ENCODE measurements around the gene PLCL1. TPM values are rescaled to one million over a fixed set of nuclear protein-coding genes. Genes with fewer than 3 reads are reported as not detected.
"Not testable (repeated sequence)": the region's sequence is repeated elsewhere in the genome, so short reads cannot be mapped to it uniquely, and the experiment has no call there.

The PLCL1 gene
- total and polyA plus RNA-seq, 5 experiments from 2014 or later: 3.0 to 8.8 (median 4.8) TPM

- ATAC-seq (no peak), DNase-seq (no peak)
- Mint-ChIP-seq H3K4me3 (peak overlapping the region in 1 of 10 donors; percentile 38), H3K27me3 (peaks cover 0 to 5% (median 0%) of the 10 kb centered on the region in 5 donors), H3K36me3 (peaks cover 0 to 4% (median 2%) of the 10 kb centered on the region in 3 donors), H3K9me3 (no peaks in the 10 kb centered on the region), H3K4me1 (peaks cover 11 to 29% (median 28%) of the 10 kb centered on the region in 4 donors), H3K27ac (peak overlapping the region in 4 of 10 donors; percentile 1 to 32 (median 14))
- POLR2A ChIA-PET: no interaction called here
Measured at GRCh38 chr2:197814526-197814925, 10.1 kb downstream of the PLCL1 start.

- peaks cover 0 to 2% (median 0%) of the 10 kb centered on the region in 4 donors for H3K4me1 Mint-ChIP-seq
Measured at GRCh38 chr2:197821550-197822289, 17.3 kb downstream of the PLCL1 start.

GRCh38 chr2:197822333-197822732 lies 17.9 kb downstream of the PLCL1 start:
- ATAC-seq (no peak), DNase-seq (no peak)
- peaks cover 0 to 15% (median 2%) of the 10 kb centered on the region in 3 donors for H3K36me3 Mint-ChIP-seq
- H3K27me3 Mint-ChIP-seq: no peaks in the 10 kb centered on the region
- no peaks in the 10 kb centered on the region for H3K9me3 Mint-ChIP-seq
- POLR2A ChIA-PET: no interaction called here
- H3K27ac Mint-ChIP-seq: no peak overlapping the region
- no peak overlapping the region for H3K4me3 Mint-ChIP-seq
- H3K4me1 Mint-ChIP-seq: peaks cover 0 to 2% (median 0%) of the 10 kb centered on the region in 4 donors

More at GRCh38 chr2:197821550-197822289, 17.3 kb downstream of the PLCL1 start:
- ATAC-seq (no peak), DNase-seq (no peak)
- Mint-ChIP-seq H3K36me3 (peaks cover 0 to 15% (median 2%) of the 10 kb centered on the region in 3 donors), H3K9me3 (no peaks in the 10 kb centered on the region), H3K27me3 (no peaks in the 10 kb centered on the region), H3K4me3 (no peak overlapping the region), H3K27ac (peak overlapping the region in 1 of 10 donors; percentile 38)
- POLR2A ChIA-PET: no interaction called here

- H3K4me3 Mint-ChIP-seq: no peak overlapping the region
- H3K27me3 Mint-ChIP-seq: no peaks in the 10 kb centered on the region
- peaks cover 0 to 16% (median 12%) of the 10 kb centered on the region in 3 donors for H3K36me3 Mint-ChIP-seq
- H3K9me3 Mint-ChIP-seq: peaks cover 4 to 27% (median 8%) of the 10 kb centered on the region in 9 donors
- H3K27ac Mint-ChIP-seq: no peak overlapping the region
- ATAC-seq (no peak), DNase-seq (no peak)
- POLR2A ChIA-PET: no interaction called here
- no peaks in the 10 kb centered on the region for H3K4me1 Mint-ChIP-seq
Measured at GRCh38 chr2:197827618-197828017, 23.2 kb downstream of the PLCL1 start.

GRCh38 chr2:197828464-197829135 lies 24.2 kb downstream of the PLCL1 start:
- Mint-ChIP-seq H3K9me3 (peaks cover 4 to 27% (median 10%) of the 10 kb centered on the region in 9 donors), H3K36me3 (peaks cover 0 to 15% (median 12%) of the 10 kb centered on the region in 3 donors), H3K27me3 (no peaks in the 10 kb centered on the region), H3K4me3 (no peak overlapping the region), H3K27ac (no peak overlapping the region), H3K4me1 (no peaks in the 10 kb centered on the region)
- no peak for DNase-seq
- POLR2A ChIA-PET: no interaction called here
- ATAC-seq: no peak

- Mint-ChIP-seq H3K36me3 (peaks cover 0 to 18% (median 12%) of the 10 kb centered on the region in 3 donors), H3K27ac (peak overlapping the region in 3 of 10 donors; percentile 14 to 86 (median 39)), H3K4me1 (peaks cover 4 to 29% (median 27%) of the 10 kb centered on the region in 4 donors), H3K9me3 (peaks cover 2 to 38% (median 10%) of the 10 kb centered on the region in 9 donors)
- DNase-seq, H3K4me3 Mint-ChIP-seq, H3K27me3 Mint-ChIP-seq, POLR2A ChIA-PET, ATAC-seq: not testable (repeated sequence)
Measured at GRCh38 chr2:197834771-197835170, 30.4 kb downstream of the PLCL1 start.

- peaks cover 0 to 14% (median 9%) of the 10 kb centered on the region in 3 donors for H3K36me3 Mint-ChIP-seq
- H3K4me1 Mint-ChIP-seq: peaks cover 4 to 35% (median 30%) of the 10 kb centered on the region in 4 donors
- H3K27ac Mint-ChIP-seq: peak overlapping the region in 1 of 10 donors; percentile 20
- H3K27me3 Mint-ChIP-seq: no peaks in the 10 kb centered on the region
- no peak for ATAC-seq
- H3K9me3 Mint-ChIP-seq: peaks cover 0 to 35% (median 9%) of the 10 kb centered on the region in 9 donors
- DNase-seq: no peak
- POLR2A ChIA-PET: no interaction called here
- H3K4me3 Mint-ChIP-seq: no peak overlapping the region
Measured at GRCh38 chr2:197835293-197835692, 30.9 kb downstream of the PLCL1 start.

- H3K9me3 Mint-ChIP-seq: peaks cover 0 to 16% (median 0%) of the 10 kb centered on the region in 9 donors
- peaks cover 0 to 5% (median 0%) of the 10 kb centered on the region in 5 donors for H3K27me3 Mint-ChIP-seq
- H3K36me3 Mint-ChIP-seq: peaks cover 0 to 10% (median 0%) of the 10 kb centered on the region in 3 donors
- peak in 4 of 10 donors; percentile 5 to 55 (median 38) for DNase-seq
- H3K4me1 Mint-ChIP-seq: peaks cover 11 to 55% (median 45%) of the 10 kb centered on the region in 4 donors
- peak; percentile 82 to 89 for ATAC-seq
- peak overlapping the region; percentile 79 to 95 (median 92) for H3K27ac Mint-ChIP-seq
- H3K4me3 Mint-ChIP-seq: peak overlapping the region; percentile 62 to 82 (median 76)
- POLR2A ChIA-PET: interaction anchor here (0.6 to 1.3 kb wide), 4 partner anchors 10 to 34 kb away, joined by 4 to 5 read pairs (median 4); partner anchors contain the start of gene PLCL1
Measured at GRCh38 chr2:197838036-197838435, 33.6 kb downstream of the PLCL1 start.

GRCh38 chr2:197838579-197838978 lies 34.2 kb downstream of the PLCL1 start:
- H3K36me3 Mint-ChIP-seq: peaks cover 0 to 10% (median 0%) of the 10 kb centered on the region in 3 donors
- no peak for DNase-seq
- H3K4me3 Mint-ChIP-seq: peak overlapping the region; percentile 62 to 82 (median 76)
- H3K4me1 Mint-ChIP-seq: peaks cover 11 to 59% (median 46%) of the 10 kb centered on the region in 4 donors
- H3K27me3 Mint-ChIP-seq: peaks cover 0 to 5% (median 0%) of the 10 kb centered on the region in 5 donors
- H3K27ac Mint-ChIP-seq: peak overlapping the region; percentile 79 to 95 (median 92)
- POLR2A ChIA-PET: interaction anchor here (1.1 to 1.3 kb wide), 3 partner anchors 10 to 134 kb away, joined by 4 to 5 read pairs (median 5); partner anchors contain the start of genes MARS2 and PLCL1
- peaks cover 0 to 12% (median 0%) of the 10 kb centered on the region in 9 donors for H3K9me3 Mint-ChIP-seq
- ATAC-seq: no peak

GRCh38 chr2:197839327-197839726 lies 34.9 kb downstream of the PLCL1 start:
- POLR2A ChIA-PET: interaction anchor here (1.1 kb wide), 1 partner anchor 134 kb away, joined by 4 read pairs; the partner anchor contains the start of gene MARS2
- H3K9me3 Mint-ChIP-seq: peaks cover 0 to 4% (median 0%) of the 10 kb centered on the region in 9 donors
- H3K36me3 Mint-ChIP-seq: peaks cover 0 to 8% (median 0%) of the 10 kb centered on the region in 3 donors
- peak overlapping the region in 8 of 10 donors; percentile 16 to 76 (median 52) for H3K4me3 Mint-ChIP-seq
- peak overlapping the region in 9 of 10 donors; percentile 71 to 95 (median 90) for H3K27ac Mint-ChIP-seq
- ATAC-seq: peak in 1 of 2 donors; percentile 44
- H3K4me1 Mint-ChIP-seq: peaks cover 11 to 59% (median 46%) of the 10 kb centered on the region in 4 donors
- peaks cover 0 to 5% (median 0%) of the 10 kb centered on the region in 5 donors for H3K27me3 Mint-ChIP-seq
- DNase-seq: peak in 1 of 10 donors; percentile 26

GRCh38 chr2:197839856-197840255 lies 35.5 kb downstream of the PLCL1 start:
- no peak for ATAC-seq
- H3K9me3 Mint-ChIP-seq: no peaks in the 10 kb centered on the region
- POLR2A ChIA-PET: interaction anchor here (1.1 kb wide), 1 partner anchor 135 kb away, joined by 4 read pairs; the partner anchor contains the start of gene MARS2
- H3K36me3 Mint-ChIP-seq: peaks cover 0 to 4% (median 0%) of the 10 kb centered on the region in 3 donors
- no peak for DNase-seq
- no peak overlapping the region for H3K4me3 Mint-ChIP-seq
- peaks cover 0 to 5% (median 0%) of the 10 kb centered on the region in 5 donors for H3K27me3 Mint-ChIP-seq
- H3K27ac Mint-ChIP-seq: peak overlapping the region in 5 of 10 donors; percentile 29 to 95 (median 85)
- peaks cover 11 to 59% (median 46%) of the 10 kb centered on the region in 4 donors for H3K4me1 Mint-ChIP-seq

GRCh38 chr2:197846128-197846527 lies 41.7 kb downstream of the PLCL1 start:
- no peak for ATAC-seq
- POLR2A ChIA-PET: no interaction called here
- Mint-ChIP-seq H3K27me3 (peaks cover 0 to 5% (median 2%) of the 10 kb centered on the region in 5 donors), H3K36me3 (peaks cover 0 to 4% (median 0%) of the 10 kb centered on the region in 3 donors), H3K9me3 (no peaks in the 10 kb centered on the region), H3K4me1 (peaks cover 30 to 71% (median 63%) of the 10 kb centered on the region in 4 donors), H3K27ac (peak overlapping the region in 8 of 10 donors; percentile 8 to 98 (median 77)), H3K4me3 (peak overlapping the region in 1 of 10 donors; percentile 6)
- DNase-seq: no peak

Data from naive thymus-derived CD8-positive, alpha-beta T cell (primary cell).